Gastrocnemius medialis (tissue), 4 donors: ENCODE data around the gene KRT78.

Source experiments
- POLR2A ChIP-seq, 2 donors: fragments of 450-650 bp; IDR thresholded peaks; one replicate each; pipeline ENCODE4 v1.6.1; 2017; ENCODE audit warnings: antibody characterized with exemption in 2 of 2, mild to moderate bottlenecking in 2 of 2, moderate library complexity in 2 of 2
- TF ChIP-seq, protein P1 (sequence below), 5 experiments: fragments of 450-650 bp in 3 of 5; fragments of 200-600 bp in 2 of 5; sonication (generic) in 2 of 5; IDR thresholded peaks in 4 of 5; conservative IDR thresholded peaks in 1 of 5; 1 replicate in 4 of 5; 2 replicates in 1 of 5; pipeline ENCODE4 v1.5.1; 2016 to 2019; ENCODE audit warnings: antibody characterized with exemption in 5 of 5, mild to moderate bottlenecking in 3 of 5, moderate library complexity in 3 of 5

DNA sequence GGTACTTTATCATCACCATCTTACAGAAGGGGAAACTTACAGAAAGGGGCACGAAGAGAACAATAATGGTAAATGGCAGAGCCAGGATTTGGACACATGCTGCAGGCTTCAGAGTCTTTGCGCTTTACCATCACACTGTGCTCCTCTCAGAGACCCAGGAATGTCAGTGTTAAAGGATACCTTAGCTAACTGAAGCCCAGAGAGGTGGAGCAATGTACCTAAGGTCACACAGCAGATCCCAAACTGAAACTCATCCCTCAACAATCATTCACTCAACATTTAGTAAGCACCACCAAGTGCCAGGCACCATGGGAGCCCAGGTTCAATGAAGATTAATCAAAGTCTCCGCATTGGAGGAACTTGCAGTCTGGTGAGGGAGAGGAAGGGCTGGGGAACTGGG, 8.0 kb upstream of the KRT78 start:
- TF ChIP-seq, protein P1, sequence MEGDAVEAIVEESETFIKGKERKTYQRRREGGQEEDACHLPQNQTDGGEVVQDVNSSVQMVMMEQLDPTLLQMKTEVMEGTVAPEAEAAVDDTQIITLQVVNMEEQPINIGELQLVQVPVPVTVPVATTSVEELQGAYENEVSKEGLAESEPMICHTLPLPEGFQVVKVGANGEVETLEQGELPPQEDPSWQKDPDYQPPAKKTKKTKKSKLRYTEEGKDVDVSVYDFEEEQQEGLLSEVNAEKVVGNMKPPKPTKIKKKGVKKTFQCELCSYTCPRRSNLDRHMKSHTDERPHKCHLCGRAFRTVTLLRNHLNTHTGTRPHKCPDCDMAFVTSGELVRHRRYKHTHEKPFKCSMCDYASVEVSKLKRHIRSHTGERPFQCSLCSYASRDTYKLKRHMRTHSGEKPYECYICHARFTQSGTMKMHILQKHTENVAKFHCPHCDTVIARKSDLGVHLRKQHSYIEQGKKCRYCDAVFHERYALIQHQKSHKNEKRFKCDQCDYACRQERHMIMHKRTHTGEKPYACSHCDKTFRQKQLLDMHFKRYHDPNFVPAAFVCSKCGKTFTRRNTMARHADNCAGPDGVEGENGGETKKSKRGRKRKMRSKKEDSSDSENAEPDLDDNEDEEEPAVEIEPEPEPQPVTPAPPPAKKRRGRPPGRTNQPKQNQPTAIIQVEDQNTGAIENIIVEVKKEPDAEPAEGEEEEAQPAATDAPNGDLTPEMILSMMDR (IDR thresholded peaks at IDR 0.05 in 4 of 5, conservative IDR thresholded peaks at IDR 0.05 in 1 of 5): no peak
- no peak for TF ChIP-seq POLR2A (IDR thresholded peaks at IDR 0.05)
